GM18870 (cell line): ENCODE data around the gene AP2A2.
"Not testable (repeated sequence)": the region's sequence is repeated elsewhere in the genome, so short reads cannot be mapped to it uniquely, and the experiment has no call there.

Experiments used
- ATAC-seq: cut with Tn5 transposase; IDR thresholded peaks from one replicate; pipeline ENCODE4 v1.9.1; 2021; ENCODE audit warnings: moderate library complexity; ENCODE audit not compliant: unreplicated experiment

AP2A2 gene

GRCh38 chr11:953512-953911, 27.8 kb downstream of the AP2A2 start:
- ATAC-seq: no peak

- ATAC-seq: no peak
These were observed 28.9 kb downstream of the AP2A2 start for GRCh38 chr11:954392-955153.

- no peak for ATAC-seq
These were observed 29.7 kb downstream of the AP2A2 start for GRCh38 chr11:955154-956063.

GRCh38 chr11:957212-957920, 31.7 kb downstream of the AP2A2 start:
- no peak for ATAC-seq

- no peak for ATAC-seq
These were observed 32.4 kb downstream of the AP2A2 start for GRCh38 chr11:958101-958500.

- ATAC-seq: no peak
These were observed 33.4 kb downstream of the AP2A2 start for GRCh38 chr11:959027-959426.

- no peak for ATAC-seq
These were observed 33.9 kb downstream of the AP2A2 start for GRCh38 chr11:959608-960007.

GRCh38 chr11:961310-961920, 35.7 kb downstream of the AP2A2 start:
- not testable (repeated sequence) for ATAC-seq

- no peak for ATAC-seq
These were observed 36.3 kb downstream of the AP2A2 start for GRCh38 chr11:961921-962320.

- ATAC-seq: no peak
These were observed 37.0 kb downstream of the AP2A2 start for GRCh38 chr11:962688-963087.

- no peak for ATAC-seq
These were observed 38.2 kb downstream of the AP2A2 start for GRCh38 chr11:963852-964251.

GRCh38 chr11:965206-965775, 39.6 kb downstream of the AP2A2 start:
- no peak for ATAC-seq

GRCh38 chr11:967995-968751, 42.5 kb downstream of the AP2A2 start:
- no peak for ATAC-seq

- no peak for ATAC-seq
These were observed 43.2 kb downstream of the AP2A2 start for GRCh38 chr11:968822-969221.

GRCh38 chr11:969651-970205, 44.1 kb downstream of the AP2A2 start:
- no peak for ATAC-seq

- ATAC-seq: no peak
These were observed 44.7 kb downstream of the AP2A2 start for GRCh38 chr11:970319-970871.

GRCh38 chr11:971092-971690, 45.5 kb downstream of the AP2A2 start:
- ATAC-seq: no peak

- ATAC-seq: no peak
These were observed 46.2 kb downstream of the AP2A2 start for GRCh38 chr11:971731-972365.
